Fibroblast of the aortic adventitia (primary cell): Measurements from ENCODE around the gene MMP24. TPM values are rescaled to one million over a fixed set of nuclear protein-coding genes. Genes with fewer than 3 reads are reported as not detected.

Experiments
- DNase-seq: peaks from one replicate; pipeline ENCODE4 v3.0.0-alpha.2; 2010; ENCODE audit warnings: low read depth
- H3K4me3 ChIP-seq: 2 replicates; pipeline ENCODE4 v1.5.1; 2011; ENCODE audit warnings: low read depth, mild to moderate bottlenecking, control low read depth, low read length, moderate library complexity
- total RNA-seq: library from RNA; depleted of rRNA; stranded (reverse); fragments of >200 nt; gene quantifications from 2 replicates; pipeline ENCODE4 v1.2.3, GENCODE V29; 2012; ENCODE audit warnings: low replicate concordance
- TF ChIP-seq, protein P1 (sequence below): IDR thresholded peaks from 2 replicates; pipeline ENCODE4 v1.5.1; 2011; ENCODE audit warnings: mild to moderate bottlenecking, low read length, control low read depth, inconsistent platforms; ENCODE audit not compliant: insufficient read depth

The MMP24 gene
- total RNA-seq, 1 donor: 0.81 TPM

DNA sequence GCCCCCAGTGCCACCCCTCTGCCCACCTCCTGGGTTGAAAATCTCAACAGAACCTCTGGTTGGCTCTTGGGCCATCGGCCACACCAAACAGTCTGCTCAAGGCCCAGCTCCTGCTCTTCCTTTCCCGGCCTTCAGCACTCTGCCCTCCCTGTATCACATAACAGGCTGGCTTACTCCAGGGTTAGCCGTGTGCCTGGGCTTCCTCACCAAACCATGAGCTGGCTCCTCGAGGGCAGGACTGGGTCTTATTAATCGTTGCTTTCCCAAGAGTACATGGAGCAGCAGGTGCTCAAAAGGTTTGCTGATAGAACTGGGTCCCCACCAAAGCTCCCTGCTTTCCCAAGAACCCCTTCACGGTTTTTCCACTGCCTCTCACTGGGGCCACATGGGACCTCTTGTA lies 78.5 kb downstream of the MMP24 start:
- no peak overlapping the region for H3K4me3 ChIP-seq
- TF ChIP-seq, protein P1, sequence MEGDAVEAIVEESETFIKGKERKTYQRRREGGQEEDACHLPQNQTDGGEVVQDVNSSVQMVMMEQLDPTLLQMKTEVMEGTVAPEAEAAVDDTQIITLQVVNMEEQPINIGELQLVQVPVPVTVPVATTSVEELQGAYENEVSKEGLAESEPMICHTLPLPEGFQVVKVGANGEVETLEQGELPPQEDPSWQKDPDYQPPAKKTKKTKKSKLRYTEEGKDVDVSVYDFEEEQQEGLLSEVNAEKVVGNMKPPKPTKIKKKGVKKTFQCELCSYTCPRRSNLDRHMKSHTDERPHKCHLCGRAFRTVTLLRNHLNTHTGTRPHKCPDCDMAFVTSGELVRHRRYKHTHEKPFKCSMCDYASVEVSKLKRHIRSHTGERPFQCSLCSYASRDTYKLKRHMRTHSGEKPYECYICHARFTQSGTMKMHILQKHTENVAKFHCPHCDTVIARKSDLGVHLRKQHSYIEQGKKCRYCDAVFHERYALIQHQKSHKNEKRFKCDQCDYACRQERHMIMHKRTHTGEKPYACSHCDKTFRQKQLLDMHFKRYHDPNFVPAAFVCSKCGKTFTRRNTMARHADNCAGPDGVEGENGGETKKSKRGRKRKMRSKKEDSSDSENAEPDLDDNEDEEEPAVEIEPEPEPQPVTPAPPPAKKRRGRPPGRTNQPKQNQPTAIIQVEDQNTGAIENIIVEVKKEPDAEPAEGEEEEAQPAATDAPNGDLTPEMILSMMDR: no peak
- no peak for DNase-seq

DNA sequence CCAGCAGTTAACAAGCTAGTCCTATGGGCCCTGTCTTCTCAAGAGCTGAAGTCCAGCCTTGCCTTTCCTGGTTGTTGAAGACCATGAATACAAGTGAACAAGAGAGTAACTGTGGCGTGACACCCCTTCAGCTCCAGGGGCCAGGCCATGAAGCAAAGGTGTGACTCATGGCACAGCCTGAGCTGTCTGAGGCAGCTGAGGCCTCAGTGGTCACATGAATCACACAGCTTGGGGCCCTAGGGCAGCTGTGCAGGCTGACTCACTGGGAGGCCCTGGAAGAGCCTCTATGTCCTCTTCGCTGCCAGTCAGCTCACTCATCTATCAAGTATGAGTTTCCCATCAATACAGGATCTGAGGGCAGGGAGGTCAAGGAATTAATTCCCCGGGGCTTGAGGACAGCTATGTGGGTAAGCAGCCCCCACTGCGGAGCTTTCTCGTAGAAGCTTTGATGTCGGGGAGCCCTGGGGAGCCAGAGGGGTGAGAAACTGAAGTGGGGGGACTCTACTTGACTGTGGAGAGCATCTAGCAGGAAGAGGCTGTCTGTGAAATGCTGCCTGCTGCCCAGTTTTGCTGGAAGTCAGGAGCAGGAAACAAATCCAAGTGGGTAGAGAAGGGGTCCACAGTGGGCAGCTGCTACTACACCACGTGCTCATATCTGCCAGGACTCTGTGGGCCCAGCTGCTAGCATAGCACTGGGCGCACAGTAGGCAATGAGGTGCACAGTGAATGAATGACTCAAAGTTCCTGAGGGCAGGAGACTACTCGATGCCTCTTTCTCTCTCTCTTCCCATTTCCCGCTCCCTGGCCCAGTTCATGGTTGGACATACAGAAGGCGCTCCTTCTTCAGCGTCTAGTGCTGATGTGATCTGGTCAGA lies 79.4 kb downstream of the MMP24 start:
- TF ChIP-seq, protein P1: no peak

DNA sequence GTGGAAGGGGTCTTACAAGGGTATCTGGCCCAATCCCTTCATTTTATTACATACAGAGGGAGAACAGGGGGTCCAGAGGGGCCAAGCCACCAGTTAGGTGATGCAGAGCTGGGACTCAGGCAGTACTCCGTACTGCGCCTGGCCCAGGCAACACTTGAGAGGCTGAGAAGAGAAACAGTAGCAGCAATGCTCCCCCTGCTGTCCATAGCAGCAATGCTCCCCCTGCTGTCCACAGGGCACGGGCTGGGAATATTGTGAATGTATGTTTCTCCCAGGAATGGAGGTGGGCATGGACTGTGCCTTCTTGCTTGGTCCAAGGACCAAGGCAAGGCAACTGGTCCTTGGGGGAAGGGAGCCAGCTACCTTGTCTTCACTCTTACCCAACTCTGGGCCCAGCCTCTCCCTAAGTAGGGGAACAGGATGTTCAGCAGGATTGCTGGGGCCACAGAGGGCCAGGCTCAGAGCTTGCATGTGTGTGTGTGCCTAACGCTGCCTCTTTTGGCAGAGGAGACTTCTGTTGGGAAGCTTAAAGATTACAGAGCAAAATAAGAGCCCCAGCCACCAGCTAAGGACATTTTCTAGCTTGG lies 80.5 kb downstream of the MMP24 start:
- TF ChIP-seq, protein P1: peak; percentile 79
- H3K4me3 ChIP-seq: no peak overlapping the region
- DNase-seq: peak; percentile 73

More for the DNA sequence above, 79.4 kb downstream of the MMP24 start:
- H3K4me3 ChIP-seq: no peak overlapping the region
- DNase-seq: peak; percentile 97

DNA sequence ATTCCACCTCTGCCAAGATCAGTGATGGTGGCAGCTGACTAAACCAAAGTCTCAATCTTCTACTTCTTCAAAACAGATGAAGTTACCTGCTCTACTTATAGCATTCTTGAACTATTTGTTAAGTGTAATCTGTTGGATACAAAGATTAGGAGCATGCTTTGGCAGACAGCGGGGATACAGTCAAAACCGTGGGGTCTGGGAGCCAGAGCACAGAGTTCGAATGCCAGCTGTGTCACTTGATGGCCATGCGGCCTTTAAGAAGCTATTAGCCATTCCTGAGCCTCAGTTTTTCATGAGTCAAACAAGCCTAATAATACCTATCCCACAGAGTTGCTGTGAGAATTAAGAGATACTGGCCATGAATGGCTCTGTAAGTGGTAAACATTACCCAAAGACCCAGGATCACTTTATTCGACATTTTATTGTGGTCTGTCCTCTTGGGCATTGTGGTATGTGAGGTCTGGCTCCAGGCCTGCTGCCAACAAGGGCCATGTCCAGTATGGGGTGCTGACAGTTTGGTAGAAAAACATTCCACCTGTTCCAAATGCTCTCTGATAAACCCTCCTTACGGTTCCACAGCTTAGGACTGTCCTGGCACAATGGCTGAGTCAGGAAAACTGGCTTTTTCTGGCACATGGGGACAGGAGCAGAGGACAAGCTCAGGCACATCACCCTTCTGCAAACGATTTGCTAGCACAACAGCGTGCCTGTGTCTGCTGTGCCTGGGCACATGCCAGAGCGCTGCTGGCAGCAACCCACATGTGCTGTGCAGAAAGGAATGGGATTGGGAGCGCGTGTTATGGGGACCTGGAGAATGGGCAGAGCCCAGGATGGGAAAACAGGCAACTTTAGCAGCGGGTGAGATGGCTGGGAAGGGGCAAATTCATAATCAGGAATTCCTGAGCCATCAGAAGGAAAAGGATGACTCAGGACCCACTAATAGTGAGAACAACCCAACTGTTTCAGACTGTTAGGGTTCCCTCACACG lies 81.5 kb downstream of the MMP24 start:
- DNase-seq: peak; percentile 87
- TF ChIP-seq, protein P1: no peak
- H3K4me3 ChIP-seq: no peak overlapping the region

DNA sequence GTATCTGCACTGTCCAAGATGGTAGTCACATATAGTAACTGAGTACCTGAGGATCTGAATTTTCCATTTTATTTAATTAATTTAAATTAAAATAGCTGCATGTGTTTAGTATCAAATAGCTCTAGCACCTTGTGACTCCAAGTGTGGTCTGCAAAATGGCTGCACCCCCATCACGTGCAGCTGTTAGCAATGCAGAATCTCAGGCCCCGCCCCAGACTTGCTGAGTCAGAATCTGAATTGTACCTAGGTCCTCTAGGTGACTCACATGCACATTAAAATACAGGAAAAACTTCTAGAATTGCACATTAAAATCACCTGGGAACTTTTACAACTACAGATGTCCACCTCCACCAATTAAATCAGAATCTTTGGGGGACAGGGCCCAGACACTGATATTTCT lies 84.9 kb downstream of the MMP24 start:
- peak; percentile 43 for DNase-seq
- TF ChIP-seq, protein P1: no peak
- no peak overlapping the region for H3K4me3 ChIP-seq

DNA sequence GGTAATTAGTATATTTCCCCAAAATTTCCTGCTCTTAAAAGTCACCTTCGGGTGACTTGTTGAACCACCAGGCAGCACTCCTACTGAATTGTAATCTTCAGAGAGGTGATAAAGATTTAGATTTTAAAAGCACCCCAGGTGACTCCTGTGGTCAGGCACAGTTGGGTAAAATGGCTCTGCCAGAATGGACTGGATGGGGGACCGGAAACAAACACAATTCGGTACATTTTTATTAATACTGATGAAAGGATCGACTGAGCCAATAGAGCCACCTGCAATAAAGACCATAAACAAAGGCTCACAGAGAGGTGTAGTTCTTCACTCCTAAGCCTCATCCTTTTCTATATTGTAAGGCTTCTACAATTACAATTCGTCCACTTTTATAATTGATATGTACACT lies 85.3 kb downstream of the MMP24 start:
- no peak for DNase-seq
- TF ChIP-seq, protein P1: no peak
- H3K4me3 ChIP-seq: no peak overlapping the region
